GM13977 (cell line): ENCODE measurements around the gene HINFP.

Experiments
- DNase-seq: peaks from one replicate; pipeline ENCODE4 v3.0.0; 2012; ENCODE audit warnings: low spot score
- CTCF ChIP-seq: IDR thresholded peaks from 2 replicates; pipeline ENCODE4 v1.5.1; 2012; ENCODE audit warnings: mild to moderate bottlenecking, control low read depth; ENCODE audit not compliant: insufficient read depth; ENCODE audit errors: extremely low read depth, missing control alignments
- in situ Hi-C: fragments of 300-500 bp; cut with MboI; formaldehyde crosslinking; loops from one replicate; pipeline ENCODE4 v1.12.0; 2022; ENCODE audit warnings: low sequenced_read_pairs, low pct_unique_long_range_greater_than_20kb, mixed read lengths, inconsistent platforms; ENCODE audit not compliant: unreplicated experiment

The HINFP gene

DNA sequence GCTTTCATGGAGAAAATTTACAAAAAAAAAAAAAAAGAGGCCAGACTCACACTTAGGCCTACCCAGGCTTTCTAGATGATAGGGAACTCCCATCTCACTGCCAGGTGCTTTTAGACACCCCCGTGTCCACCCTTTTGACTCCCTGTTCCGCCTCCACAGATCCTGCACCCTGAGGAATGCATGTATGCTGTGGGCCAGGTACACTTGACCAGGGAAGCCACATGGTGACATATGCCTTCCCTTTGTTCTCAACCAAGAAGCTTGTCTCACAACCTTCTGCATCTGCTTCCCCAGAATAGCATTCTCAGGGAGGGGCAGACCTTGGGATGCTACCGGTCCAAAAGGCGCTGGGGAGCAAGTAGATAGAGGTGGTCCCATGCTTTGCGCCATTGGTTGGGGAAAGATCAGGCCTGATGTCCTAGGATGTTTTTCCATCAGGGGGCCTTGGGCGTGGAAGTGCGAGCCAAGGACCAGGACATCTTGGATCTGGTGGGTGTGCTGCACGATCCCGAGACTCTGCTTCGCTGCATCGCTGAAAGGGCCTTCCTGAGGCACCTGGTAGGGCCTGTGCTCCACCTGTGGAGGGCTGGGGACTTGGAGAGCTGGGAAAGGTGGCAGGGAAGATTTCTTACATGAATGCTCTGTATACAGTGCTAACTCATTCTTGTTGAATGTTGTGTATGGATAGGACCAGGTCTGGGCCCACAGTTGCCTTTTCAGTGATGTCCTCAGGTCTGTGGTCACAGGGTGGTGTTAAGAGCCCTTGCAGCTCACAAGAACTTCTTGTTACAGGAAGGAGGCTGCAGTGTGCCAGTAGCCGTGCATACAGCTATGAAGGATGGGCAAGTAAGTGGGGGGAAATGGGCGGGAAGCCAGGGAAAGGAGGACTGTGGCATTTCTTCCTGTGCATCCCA is 29.2 kb upstream of the HINFP start:
- in situ Hi-C loops, result no loop called here
- no peak for TF ChIP-seq CTCF
- DNase-seq, result no peak

DNA sequence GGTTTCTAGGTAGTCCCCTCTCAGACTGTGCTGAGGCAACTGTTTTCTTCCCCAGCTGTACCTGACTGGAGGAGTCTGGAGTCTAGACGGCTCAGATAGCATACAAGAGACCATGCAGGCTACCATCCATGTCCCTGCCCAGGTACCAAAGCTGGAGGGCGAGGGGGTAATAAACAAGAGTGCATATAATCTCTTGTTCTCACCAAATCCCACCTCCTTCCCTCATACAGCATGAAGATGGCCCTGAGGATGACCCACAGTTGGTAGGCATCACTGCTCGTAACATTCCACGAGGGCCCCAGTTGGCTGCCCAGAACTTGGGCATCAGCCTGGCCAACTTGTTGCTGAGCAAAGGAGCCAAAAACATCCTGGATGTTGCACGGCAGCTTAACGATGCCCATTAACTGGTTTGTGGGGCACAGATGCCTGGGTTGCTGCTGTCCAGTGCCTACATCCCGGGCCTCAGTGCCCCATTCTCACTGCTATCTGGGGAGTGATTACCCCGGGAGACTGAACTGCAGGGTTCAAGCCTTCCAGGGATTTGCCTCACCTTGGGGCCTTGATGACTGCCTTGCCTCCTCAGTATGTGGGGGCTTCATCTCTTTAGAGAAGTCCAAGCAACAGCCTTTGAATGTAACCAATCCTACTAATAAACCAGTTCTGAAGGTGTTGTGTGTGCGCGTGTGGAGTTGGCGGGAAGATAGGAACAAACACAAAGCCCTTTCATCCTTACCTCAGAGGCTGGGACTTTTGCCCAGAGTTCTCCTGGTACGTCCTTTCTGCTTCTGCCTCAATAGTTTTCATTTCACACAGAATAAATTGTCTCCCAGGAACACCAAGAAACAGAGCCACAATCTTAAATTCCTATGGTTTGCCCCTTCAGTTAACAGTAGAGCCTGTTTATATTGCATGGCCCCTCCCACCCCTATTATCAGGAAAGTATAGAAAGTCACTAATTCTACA is 28.2 kb upstream of the HINFP start:
- no peak for DNase-seq
- in situ Hi-C loops, result no loop called here
- no peak for TF ChIP-seq CTCF

- peak; percentile 42 for DNase-seq
- in situ Hi-C loops, result no loop called here
- TF ChIP-seq CTCF, result no peak
These were observed 27.2 kb upstream of the HINFP start for GRCh38 chr11:119093942-119094815.

DNA sequence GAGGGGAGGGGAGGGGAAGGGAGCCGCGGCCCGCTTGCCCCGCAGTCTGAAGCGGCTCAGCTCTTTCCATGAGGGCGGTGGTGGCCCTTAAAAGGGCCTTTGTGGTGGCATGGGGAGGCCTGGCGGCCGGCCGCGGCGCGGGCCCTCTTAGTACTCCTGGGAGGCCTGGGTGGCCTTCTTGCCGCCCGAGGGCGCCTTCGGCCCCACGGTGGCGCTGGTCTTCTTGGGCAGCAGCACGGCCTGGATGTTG is 26.6 kb upstream of the HINFP start:
- TF ChIP-seq CTCF, result peak; percentile 88
- in situ Hi-C loops, result no loop called here
- DNase-seq, result peak; percentile 79

- in situ Hi-C loops, result no loop called here
- no peak for TF ChIP-seq CTCF
- DNase-seq, result peak; percentile 98
These were observed 26.1 kb upstream of the HINFP start for GRCh38 chr11:119095066-119095880.
